PC-9 (cell line): Measurements from ENCODE around the gene ZNF175. TPM values are rescaled to one million over a fixed set of nuclear protein-coding genes. Genes with fewer than 3 reads are reported as not detected.

Experiments
- BruUV-seq: library from RNA; stranded (reverse); fragments of 400-500 nt; replicated peaks from 2 replicates; lab custom pipeline; 2021; lab: Mats Ljungman, UMichigan
- CTCF ChIA-PET: fragments of 300-600 bp; sonication (Branson Sonifier 250); formaldehyde crosslinking; loops from one replicate; lab custom pipeline; 2022; ENCODE audit warnings: antibody characterized with exemption; lab: Charles Lee
- POLR2A ChIA-PET: fragments of 300-600 bp; sonication (Branson Sonifier 250); formaldehyde crosslinking; loops from one replicate; lab custom pipeline; 2022; ENCODE audit warnings: antibody characterized with exemption; ENCODE audit not compliant: unreplicated experiment; lab: Charles Lee
- DNase-seq, 2 experiments: peaks; one replicate each; pipeline versions ENCODE4 v3.0.0 to v3.0.0-alpha.2; 2015 to 2022; ENCODE audit warnings: mixed read lengths in 1 of 2
- H2AFZ ChIP-seq: fragments of 200-600 bp; sonication (generic); 2 replicates; pipeline ENCODE4 v1.8.1; 2017; ENCODE audit warnings: antibody characterized with exemption
- H3F3A ChIP-seq: fragments of 200-600 bp; sonication (generic); 2 replicates; pipeline ENCODE4 v1.8.1; 2017; ENCODE audit warnings: antibody characterized with exemption, mild to moderate bottlenecking, low read depth; ENCODE audit not compliant: insufficient read depth
- H3K27ac ChIP-seq: fragments of 200-600 bp; sonication (generic); 2 replicates; pipeline ENCODE4 v1.6.1; 2016; ENCODE audit warnings: mixed run types
- H3K27me3 ChIP-seq: fragments of 200-600 bp; sonication (generic); 2 replicates; pipeline ENCODE4 v1.6.1; 2016; ENCODE audit warnings: low read depth, mixed run types; ENCODE audit not compliant: insufficient read depth
- H3K36me3 ChIP-seq: fragments of 200-600 bp; sonication (generic); 2 replicates; pipeline ENCODE4 v1.6.1; 2016; ENCODE audit warnings: low read depth, mixed run types
- H3K4me1 ChIP-seq: fragments of 200-600 bp; sonication (generic); replicated peaks from 2 replicates; pipeline ENCODE4 v1.6.1; 2016; ENCODE audit warnings: mixed run types; ENCODE audit not compliant: insufficient read depth
- H3K4me2 ChIP-seq: fragments of 200-600 bp; sonication (generic); 2 replicates; pipeline ENCODE4 v1.6.1; 2017; ENCODE audit warnings: mixed run types
- H3K4me3 ChIP-seq: fragments of 200-600 bp; sonication (generic); 2 replicates; pipeline ENCODE4 v1.6.1; 2016; ENCODE audit warnings: mixed run types
- H3K79me2 ChIP-seq: fragments of 200-600 bp; sonication (generic); 2 replicates; pipeline ENCODE4 v1.6.1; 2017; ENCODE audit warnings: low read depth, mixed run types
- H3K9me2 ChIP-seq: fragments of 200-600 bp; sonication (generic); 2 replicates; pipeline ENCODE4 v1.8.1; 2017; ENCODE audit warnings: mild to moderate bottlenecking; ENCODE audit not compliant: insufficient read depth
- H3K9me3 ChIP-seq: fragments of 200-600 bp; sonication (generic); 2 replicates; pipeline ENCODE4 v1.8.1; 2016; ENCODE audit warnings: low read depth; ENCODE audit not compliant: insufficient read depth
- H4K20me1 ChIP-seq: fragments of 200-600 bp; sonication (generic); 2 replicates; pipeline ENCODE4 v1.8.1; 2017; ENCODE audit not compliant: insufficient read depth
- EZH2 ChIP-seq: fragments of 200-600 bp; sonication (generic); IDR thresholded peaks from 2 replicates; pipeline ENCODE4 v1.8.0; 2017; ENCODE audit warnings: antibody characterized with exemption, low read depth
- intact Hi-C: fragments of 100-400 bp; cut with micrococcal nuclease; formaldehyde crosslinking; loops from one replicate; pipeline ENCODE4 v1.10.0; 2022; ENCODE audit not compliant: unreplicated experiment
- total RNA-seq: library from RNA; stranded (reverse); gene quantifications from 2 replicates; pipeline ENCODE4 v1.2.3, GENCODE V29; 2021
- TF ChIP-seq, protein P1 (sequence below): fragments of 200-600 bp; sonication (generic); conservative IDR thresholded peaks from 2 replicates; pipeline ENCODE4 v1.6.1; 2017; ENCODE audit warnings: mixed run types, antibody characterized with exemption, mild to moderate bottlenecking, moderate library complexity

Gene ZNF175
- total RNA-seq, 1 experiment from 2014 or later, result 11.7 TPM

DNA sequence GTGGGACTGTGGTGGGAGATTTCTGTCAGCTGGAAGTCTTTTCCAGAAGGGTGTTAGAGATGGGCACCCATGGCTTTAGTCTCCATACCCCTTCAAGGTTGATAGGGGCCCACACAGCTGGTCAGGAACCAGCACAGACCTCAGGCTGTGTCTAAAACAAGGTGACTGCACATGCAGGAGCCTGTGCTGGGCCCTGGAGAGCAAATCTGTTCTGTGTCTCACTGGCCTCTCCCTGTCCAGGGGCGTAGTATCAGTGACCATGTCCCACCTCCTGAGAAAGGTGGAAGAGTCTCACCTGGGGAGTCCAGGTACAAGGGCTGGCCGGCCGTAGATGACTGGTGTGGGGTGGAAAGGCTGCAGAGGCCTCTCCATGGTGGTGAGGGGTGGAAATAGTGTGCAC, 19.4 kb downstream of the ZNF175 start:
- H3K4me1 ChIP-seq, result peaks cover 5% of the 10 kb centered on the region; the same call in 1 of the 2 replicates
- H3K27ac ChIP-seq, result no peak overlapping the region
- ChIA-PET POLR2A (interaction anchor here (0.5 kb wide), 1 partner anchor 71 kb away, joined by 3 read pairs; no protein-coding TSS in a partner anchor), CTCF (no interaction called here)
- intact Hi-C loops, result loop anchor here (5.0 kb wide), 1 partner anchor 112 kb away; no protein-coding TSS in a partner anchor
- H3K79me2 ChIP-seq, result no peaks in the 10 kb centered on the region
- H3K4me3 ChIP-seq, result no peak overlapping the region
- BruUV-seq, result no TSS peak
- TF ChIP-seq EZH2, result no peak
- TF ChIP-seq, protein P1, sequence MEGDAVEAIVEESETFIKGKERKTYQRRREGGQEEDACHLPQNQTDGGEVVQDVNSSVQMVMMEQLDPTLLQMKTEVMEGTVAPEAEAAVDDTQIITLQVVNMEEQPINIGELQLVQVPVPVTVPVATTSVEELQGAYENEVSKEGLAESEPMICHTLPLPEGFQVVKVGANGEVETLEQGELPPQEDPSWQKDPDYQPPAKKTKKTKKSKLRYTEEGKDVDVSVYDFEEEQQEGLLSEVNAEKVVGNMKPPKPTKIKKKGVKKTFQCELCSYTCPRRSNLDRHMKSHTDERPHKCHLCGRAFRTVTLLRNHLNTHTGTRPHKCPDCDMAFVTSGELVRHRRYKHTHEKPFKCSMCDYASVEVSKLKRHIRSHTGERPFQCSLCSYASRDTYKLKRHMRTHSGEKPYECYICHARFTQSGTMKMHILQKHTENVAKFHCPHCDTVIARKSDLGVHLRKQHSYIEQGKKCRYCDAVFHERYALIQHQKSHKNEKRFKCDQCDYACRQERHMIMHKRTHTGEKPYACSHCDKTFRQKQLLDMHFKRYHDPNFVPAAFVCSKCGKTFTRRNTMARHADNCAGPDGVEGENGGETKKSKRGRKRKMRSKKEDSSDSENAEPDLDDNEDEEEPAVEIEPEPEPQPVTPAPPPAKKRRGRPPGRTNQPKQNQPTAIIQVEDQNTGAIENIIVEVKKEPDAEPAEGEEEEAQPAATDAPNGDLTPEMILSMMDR, result no peak
- H3K27me3 ChIP-seq, result no peaks in the 10 kb centered on the region
- no peak overlapping the region for H3K4me2 ChIP-seq
- H4K20me1 ChIP-seq, result no peaks in the 10 kb centered on the region
- peaks cover 27% of the 10 kb centered on the region for H3K9me3 ChIP-seq
- no peaks in the 10 kb centered on the region for H3K9me2 ChIP-seq
- DNase-seq, result no peak
- no peaks in the 10 kb centered on the region for H3F3A ChIP-seq
- H2AFZ ChIP-seq, result no peak overlapping the region
- H3K36me3 ChIP-seq, result peaks cover 16% of the 10 kb centered on the region; the same call in 1 of the 2 replicates

DNA sequence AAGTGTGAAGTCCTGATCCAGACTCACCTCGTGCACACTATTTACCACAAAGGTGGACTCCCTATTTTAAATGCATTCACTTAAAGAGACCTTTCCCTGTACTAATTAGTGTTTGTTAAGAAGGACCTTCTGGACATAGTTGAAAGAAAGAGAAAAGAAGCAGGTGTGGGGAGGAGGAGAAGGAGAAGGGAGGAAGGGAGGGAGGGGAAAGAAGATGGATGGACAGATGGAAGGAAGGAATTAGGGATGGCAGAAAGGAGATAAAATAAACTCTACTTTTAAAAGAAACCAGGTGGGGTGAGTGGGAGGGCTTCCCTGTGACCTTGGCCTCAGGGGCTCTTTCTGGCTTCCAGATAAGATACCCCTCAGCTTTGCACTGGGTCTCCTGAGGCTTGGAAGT, 21.4 kb downstream of the ZNF175 start:
- Histone ChIP-seq H3K79me2 (no peaks in the 10 kb centered on the region), H3K27me3 (0 out of 2 replicates have a peak, but pooled peaks cover 4% of the 10 kb centered on the region), H3K4me3 (no peak overlapping the region), H2AFZ (no peak overlapping the region), H3F3A (no peaks in the 10 kb centered on the region), H4K20me1 (no peaks in the 10 kb centered on the region), H3K9me2 (no peaks in the 10 kb centered on the region), H3K27ac (no peak overlapping the region), H3K4me1 (peaks cover 5% of the 10 kb centered on the region; the same call in 1 of the 2 replicates), H3K36me3 (0 out of 2 replicates have a peak, but pooled peaks cover under 1% of the 10 kb centered on the region), H3K4me2 (no peak overlapping the region), H3K9me3 (peaks cover 18% of the 10 kb centered on the region)
- ChIA-PET CTCF (no interaction called here), POLR2A (no interaction called here)
- intact Hi-C loops, result loop anchor here (5.0 kb wide), 1 partner anchor 110 kb away; no protein-coding TSS in a partner anchor
- no TSS peak for BruUV-seq
- no peak for DNase-seq
- TF ChIP-seq, protein P1, result no peak
- TF ChIP-seq EZH2, result no peak

DNA sequence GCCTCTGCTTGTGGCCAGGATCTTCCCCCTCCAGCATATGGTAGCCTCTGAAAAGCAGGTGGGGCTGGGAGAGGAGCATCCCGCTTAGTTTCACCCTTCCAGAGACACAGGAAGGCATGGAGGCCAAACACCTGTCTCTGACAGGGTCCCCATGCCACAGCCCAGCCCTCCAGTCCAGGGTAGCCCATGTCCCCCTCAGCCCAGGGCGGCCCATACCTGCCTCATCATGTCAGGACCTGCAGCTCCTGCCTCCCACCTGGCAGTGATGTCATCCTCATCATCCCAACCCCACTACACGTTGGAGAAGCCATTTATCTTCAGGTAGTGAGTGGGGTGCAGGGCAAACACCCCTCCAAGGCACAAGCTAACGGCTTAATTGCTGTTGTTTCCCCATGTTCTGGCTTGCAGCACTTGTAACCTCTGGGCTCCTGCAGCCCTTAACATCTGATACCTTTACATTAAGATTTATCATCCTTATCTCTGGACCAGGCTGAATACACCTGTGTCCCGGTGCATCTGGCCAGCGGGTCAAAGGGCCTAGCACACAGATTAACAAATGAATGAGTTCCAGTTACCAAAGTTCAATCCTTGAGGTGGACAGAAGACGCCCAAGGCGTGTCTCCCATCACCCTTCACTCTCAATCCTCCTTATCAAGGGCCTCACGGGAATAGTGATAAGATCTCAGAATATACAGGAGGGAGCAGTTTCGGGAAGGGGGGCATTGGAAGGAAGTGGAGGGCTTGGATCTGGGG, 22.2 kb downstream of the ZNF175 start:
- intact Hi-C loops, result loop anchor here (5.0 kb wide), 1 partner anchor 109 kb away; no protein-coding TSS in a partner anchor
- Histone ChIP-seq H3K4me2 (peak overlapping the region; percentile 86), H3K27ac (no peak overlapping the region), H4K20me1 (no peaks in the 10 kb centered on the region), H2AFZ (peak overlapping the region; percentile 92), H3F3A (no peaks in the 10 kb centered on the region), H3K9me3 (peaks cover 10% of the 10 kb centered on the region), H3K27me3 (0 out of 2 replicates have a peak, but pooled peaks cover 4% of the 10 kb centered on the region), H3K4me1 (peaks cover 5% of the 10 kb centered on the region; the same call in 1 of the 2 replicates), H3K36me3 (no peaks in the 10 kb centered on the region), H3K4me3 (peak overlapping the region; percentile 70), H3K79me2 (no peaks in the 10 kb centered on the region), H3K9me2 (no peaks in the 10 kb centered on the region)
- TF ChIP-seq EZH2, result no peak
- TF ChIP-seq, protein P1, result no peak
- POLR2A ChIA-PET, result interaction anchor here (0.5 to 0.6 kb wide), 2 partner anchors 145 to 596 kb away, joined by 3 to 51 read pairs; partner anchors contain the start of gene PPP2R1A
- no peak for DNase-seq
- CTCF ChIA-PET, result interaction anchor here (1.1 kb wide), 1 partner anchor 22 kb away, joined by 22 read pairs; the partner anchor contains the start of gene ZNF175
- BruUV-seq, result no TSS peak
